ENCODE measurements around the gene FOXR1. TPM values are rescaled to one million over a fixed set of nuclear protein-coding genes. Genes with fewer than 3 reads are reported as not detected.
A peak's percentile ranks its signal among the peaks of the same experiment; 100 is the strongest.

Gene FOXR1
- not detected for polyA plus RNA-seq (2013, experiment 1 of 2; ENCODE audit: insufficient read length)
- not detected for polyA plus RNA-seq (2013, experiment 2 of 2; ENCODE audit: insufficient read length)

- DNase-seq, result no peak
Measured at GRCh38 chr11:118971646-118972045, at the start of gene FOXR1. Gene FOXR1, plus strand, starts transcription at chr11:118971761. Its CDS starts 171 bp downstream, at chr11:118971932.

GRCh38 chr11:118921929-118922744 is 49.4 kb upstream of the FOXR1 start:
- DNase-seq, result peak; percentile 90

- DNase-seq, result no peak
Measured at GRCh38 chr11:118922745-118923627, 48.6 kb upstream of the FOXR1 start.

- DNase-seq, result no peak
Measured at GRCh38 chr11:118923721-118924587, 47.6 kb upstream of the FOXR1 start.

- no peak for DNase-seq
Measured at GRCh38 chr11:118924591-118925585, 46.7 kb upstream of the FOXR1 start.

- DNase-seq, result no peak
Measured at GRCh38 chr11:118927554-118928100, 43.9 kb upstream of the FOXR1 start.

- DNase-seq, result peak; percentile 92
Measured at GRCh38 chr11:118928101-118928869, 43.3 kb upstream of the FOXR1 start.

GRCh38 chr11:118928870-118929500 is 42.6 kb upstream of the FOXR1 start:
- peak; percentile 69 for DNase-seq

- DNase-seq, result peak; percentile 90
Measured at GRCh38 chr11:118929501-118930093, 42.0 kb upstream of the FOXR1 start.

- DNase-seq, result peak; percentile 71
Measured at GRCh38 chr11:118930094-118930712, 41.4 kb upstream of the FOXR1 start.

- no peak for DNase-seq
Measured at GRCh38 chr11:118931571-118931970, 40.0 kb upstream of the FOXR1 start.

GRCh38 chr11:118933486-118933885 is 38.1 kb upstream of the FOXR1 start:
- DNase-seq, result no peak

- no peak for DNase-seq
Measured at GRCh38 chr11:118935376-118935775, 36.2 kb upstream of the FOXR1 start.

GRCh38 chr11:118938491-118939403 is 32.8 kb upstream of the FOXR1 start:
- DNase-seq, result peak; percentile 84

- DNase-seq, result no peak
Measured at GRCh38 chr11:118939404-118939915, 32.1 kb upstream of the FOXR1 start.

- DNase-seq, result peak; percentile 60
Measured at GRCh38 chr11:118939953-118940598, 31.5 kb upstream of the FOXR1 start.

GRCh38 chr11:118947091-118947490 is 24.5 kb upstream of the FOXR1 start:
- no peak for DNase-seq
